ENCODE results near the gene PRR15L.

The PRR15L gene

GRCh38 chr17:47996201-47996600 lies 38.5 kb upstream of the PRR15L start:
- H4K20me1 ChIP-seq (ENCODE audit: insufficient read depth, low read length): no peaks in the 10 kb centered on the region
- H3K27ac ChIP-seq (ENCODE audit: low read length): no peak overlapping the region
- no peaks in the 10 kb centered on the region for H3K27me3 ChIP-seq (ENCODE audit: low read depth, low read length)
- H3K9me3 ChIP-seq (ENCODE audit: insufficient read depth, low read length): no peaks in the 10 kb centered on the region
- TF ChIP-seq EZH2phosphoT487 (IDR thresholded peaks at IDR 0.05; ENCODE audit: low read depth): no peak
- TF ChIP-seq, protein P1, sequence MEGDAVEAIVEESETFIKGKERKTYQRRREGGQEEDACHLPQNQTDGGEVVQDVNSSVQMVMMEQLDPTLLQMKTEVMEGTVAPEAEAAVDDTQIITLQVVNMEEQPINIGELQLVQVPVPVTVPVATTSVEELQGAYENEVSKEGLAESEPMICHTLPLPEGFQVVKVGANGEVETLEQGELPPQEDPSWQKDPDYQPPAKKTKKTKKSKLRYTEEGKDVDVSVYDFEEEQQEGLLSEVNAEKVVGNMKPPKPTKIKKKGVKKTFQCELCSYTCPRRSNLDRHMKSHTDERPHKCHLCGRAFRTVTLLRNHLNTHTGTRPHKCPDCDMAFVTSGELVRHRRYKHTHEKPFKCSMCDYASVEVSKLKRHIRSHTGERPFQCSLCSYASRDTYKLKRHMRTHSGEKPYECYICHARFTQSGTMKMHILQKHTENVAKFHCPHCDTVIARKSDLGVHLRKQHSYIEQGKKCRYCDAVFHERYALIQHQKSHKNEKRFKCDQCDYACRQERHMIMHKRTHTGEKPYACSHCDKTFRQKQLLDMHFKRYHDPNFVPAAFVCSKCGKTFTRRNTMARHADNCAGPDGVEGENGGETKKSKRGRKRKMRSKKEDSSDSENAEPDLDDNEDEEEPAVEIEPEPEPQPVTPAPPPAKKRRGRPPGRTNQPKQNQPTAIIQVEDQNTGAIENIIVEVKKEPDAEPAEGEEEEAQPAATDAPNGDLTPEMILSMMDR (IDR thresholded peaks at IDR 0.05; ENCODE audit: low read depth, low read length): no peak
- H2AFZ ChIP-seq (ENCODE audit: low read depth, low read length): no peak overlapping the region
- H3K4me1 ChIP-seq (ENCODE audit: low read length): no peaks in the 10 kb centered on the region
- no peaks in the 10 kb centered on the region for H3K79me2 ChIP-seq (ENCODE audit: low read length)
- no peak overlapping the region for H3K4me2 ChIP-seq (ENCODE audit: low read length)
- no peak overlapping the region for H3K9ac ChIP-seq (ENCODE audit: low read length)
- H3K4me3 ChIP-seq (ENCODE audit: low read length): no peak overlapping the region
- no peaks in the 10 kb centered on the region for H3K36me3 ChIP-seq (replicated peaks; ENCODE audit: low read depth, low read length)

DNA sequence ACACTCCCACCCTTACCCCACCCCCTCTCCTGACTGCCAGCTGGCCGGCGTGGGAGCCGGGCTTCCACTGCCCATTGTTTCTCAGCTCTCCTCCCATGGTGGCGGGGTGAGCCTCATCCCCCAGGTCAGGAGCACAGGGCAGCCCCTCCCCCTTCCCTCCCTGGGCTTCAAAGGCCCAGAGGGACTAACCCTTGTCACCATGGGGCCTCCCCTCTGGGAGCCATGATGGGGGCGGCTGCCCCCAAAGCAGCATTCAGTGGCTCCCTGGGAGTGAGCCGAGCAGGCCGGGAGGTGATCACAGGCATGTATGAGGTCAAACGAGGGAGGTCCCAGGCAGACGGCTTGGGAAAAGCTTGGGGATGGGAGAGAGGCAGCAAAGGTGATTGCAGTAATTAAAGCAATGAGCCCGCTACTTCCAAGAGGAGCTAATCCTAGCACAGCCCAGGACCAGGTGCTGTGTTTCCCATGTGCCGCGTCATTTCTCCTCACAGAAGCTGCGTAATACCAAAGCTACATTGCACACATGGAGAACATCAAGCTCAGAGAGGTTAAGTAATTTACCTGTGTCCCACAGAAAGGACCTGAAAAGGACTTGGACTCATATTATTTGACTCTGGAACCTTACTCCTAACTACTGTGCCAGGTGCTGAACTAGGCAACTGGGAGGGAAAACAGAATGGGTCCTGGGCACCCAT lies 37.7 kb upstream of the PRR15L start:
- no peaks in the 10 kb centered on the region for H3K9me3 ChIP-seq (ENCODE audit: insufficient read depth, low read length)
- no peaks in the 10 kb centered on the region for H3K4me1 ChIP-seq (ENCODE audit: low read length)
- no peak overlapping the region for H3K9ac ChIP-seq (ENCODE audit: low read length)
- H4K20me1 ChIP-seq (ENCODE audit: insufficient read depth, low read length): no peaks in the 10 kb centered on the region
- no peak overlapping the region for H3K4me2 ChIP-seq (ENCODE audit: low read length)
- H3K36me3 ChIP-seq (replicated peaks; ENCODE audit: low read depth, low read length): no peaks in the 10 kb centered on the region
- H3K4me3 ChIP-seq (ENCODE audit: low read length): no peak overlapping the region
- no peak overlapping the region for H2AFZ ChIP-seq (ENCODE audit: low read depth, low read length)
- TF ChIP-seq, protein P1 (IDR thresholded peaks at IDR 0.05; ENCODE audit: low read depth, low read length): no peak
- no peak for TF ChIP-seq EZH2phosphoT487 (IDR thresholded peaks at IDR 0.05; ENCODE audit: low read depth)
- H3K79me2 ChIP-seq (ENCODE audit: low read length): no peaks in the 10 kb centered on the region
- no peaks in the 10 kb centered on the region for H3K27me3 ChIP-seq (ENCODE audit: low read depth, low read length)
- no peak overlapping the region for H3K27ac ChIP-seq (ENCODE audit: low read length)

GRCh38 chr17:47994724-47995123 lies 37.0 kb upstream of the PRR15L start:
- no peaks in the 10 kb centered on the region for H3K27me3 ChIP-seq (ENCODE audit: low read depth, low read length)
- H3K36me3 ChIP-seq (replicated peaks; ENCODE audit: low read depth, low read length): no peaks in the 10 kb centered on the region
- no peaks in the 10 kb centered on the region for H3K79me2 ChIP-seq (ENCODE audit: low read length)
- H3K4me3 ChIP-seq (ENCODE audit: low read length): no peak overlapping the region
- no peaks in the 10 kb centered on the region for H4K20me1 ChIP-seq (ENCODE audit: insufficient read depth, low read length)
- no peak overlapping the region for H3K27ac ChIP-seq (ENCODE audit: low read length)
- H3K9me3 ChIP-seq (ENCODE audit: insufficient read depth, low read length): no peaks in the 10 kb centered on the region
- TF ChIP-seq EZH2phosphoT487 (IDR thresholded peaks at IDR 0.05; ENCODE audit: low read depth): no peak
- TF ChIP-seq, protein P1 (IDR thresholded peaks at IDR 0.05; ENCODE audit: low read depth, low read length): no peak
- no peak overlapping the region for H3K9ac ChIP-seq (ENCODE audit: low read length)
- no peak overlapping the region for H2AFZ ChIP-seq (ENCODE audit: low read depth, low read length)
- H3K4me2 ChIP-seq (ENCODE audit: low read length): no peak overlapping the region
- no peaks in the 10 kb centered on the region for H3K4me1 ChIP-seq (ENCODE audit: low read length)

DNA sequence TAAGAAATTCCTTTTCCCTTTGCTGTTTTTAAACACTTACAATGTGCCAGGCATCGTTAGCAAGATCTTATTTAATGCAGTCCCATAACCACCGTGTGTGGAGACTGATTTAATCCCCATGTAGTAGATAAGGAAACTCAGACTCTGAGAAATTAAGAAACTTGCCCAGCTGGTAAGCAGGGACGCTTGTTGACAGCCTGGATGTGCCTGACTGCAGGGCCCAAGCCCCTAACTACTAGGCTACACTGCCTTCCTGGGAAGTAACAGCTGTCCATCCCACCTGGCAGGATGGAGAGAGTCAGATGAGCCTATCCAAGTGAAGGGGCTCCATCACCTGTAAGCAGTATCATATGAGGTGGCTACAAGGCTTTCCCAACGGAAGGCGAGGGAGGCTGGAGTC lies 36.3 kb upstream of the PRR15L start:
- no peak for TF ChIP-seq EZH2phosphoT487 (IDR thresholded peaks at IDR 0.05; ENCODE audit: low read depth)
- TF ChIP-seq, protein P1 (IDR thresholded peaks at IDR 0.05; ENCODE audit: low read depth, low read length): no peak
- Histone ChIP-seq H3K4me2 (ENCODE audit: low read length) (no peak overlapping the region), H4K20me1 (ENCODE audit: insufficient read depth, low read length) (no peaks in the 10 kb centered on the region), H3K9me3 (ENCODE audit: insufficient read depth, low read length) (no peaks in the 10 kb centered on the region), H3K9ac (ENCODE audit: low read length) (no peak overlapping the region), H3K4me3 (ENCODE audit: low read length) (no peak overlapping the region), H3K4me1 (ENCODE audit: low read length) (no peaks in the 10 kb centered on the region), H3K27me3 (ENCODE audit: low read depth, low read length) (no peaks in the 10 kb centered on the region), H3K36me3 (replicated peaks; ENCODE audit: low read depth, low read length) (no peaks in the 10 kb centered on the region), H2AFZ (ENCODE audit: low read depth, low read length) (no peak overlapping the region), H3K27ac (ENCODE audit: low read length) (no peak overlapping the region), H3K79me2 (ENCODE audit: low read length) (no peaks in the 10 kb centered on the region)
